ENCODE measurements around the gene GLT6D1.

GLT6D1 gene

DNA sequence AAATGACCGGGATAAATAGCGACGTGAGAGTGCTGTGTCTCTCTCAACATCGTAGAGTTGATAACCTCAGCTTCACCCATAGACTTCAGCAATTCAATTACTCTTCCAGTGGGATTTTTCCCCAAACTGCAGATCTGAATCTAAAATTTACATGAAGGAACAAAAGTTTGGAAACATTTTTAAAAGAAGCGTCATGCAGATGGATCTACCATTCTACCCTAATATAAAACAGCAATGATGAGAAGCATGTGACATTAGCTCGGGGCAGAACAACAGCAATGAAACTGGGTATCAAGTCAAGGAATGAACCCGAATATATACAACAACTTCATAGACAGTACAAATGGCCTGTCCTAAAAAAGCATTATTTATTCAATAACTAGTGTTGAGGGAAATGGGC lies 18.8 kb downstream of the GLT6D1 start:
- DNase-seq = no peak

DNA sequence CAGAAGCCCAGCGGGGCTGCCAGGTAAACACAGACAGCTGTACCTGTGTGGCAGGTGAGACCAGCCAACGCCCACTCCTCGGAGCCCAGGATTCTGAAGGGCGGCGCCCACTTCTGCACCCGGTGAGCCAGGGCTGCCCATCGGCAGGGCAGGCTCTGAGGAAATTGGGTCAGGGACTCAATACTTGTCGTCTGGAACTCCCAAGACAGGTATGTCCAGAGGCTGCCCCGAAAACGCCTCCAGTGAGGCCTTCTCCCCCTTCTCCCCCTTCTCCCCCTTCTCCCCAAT lies 19.8 kb downstream of the GLT6D1 start:
- DNase-seq = no peak

DNA sequence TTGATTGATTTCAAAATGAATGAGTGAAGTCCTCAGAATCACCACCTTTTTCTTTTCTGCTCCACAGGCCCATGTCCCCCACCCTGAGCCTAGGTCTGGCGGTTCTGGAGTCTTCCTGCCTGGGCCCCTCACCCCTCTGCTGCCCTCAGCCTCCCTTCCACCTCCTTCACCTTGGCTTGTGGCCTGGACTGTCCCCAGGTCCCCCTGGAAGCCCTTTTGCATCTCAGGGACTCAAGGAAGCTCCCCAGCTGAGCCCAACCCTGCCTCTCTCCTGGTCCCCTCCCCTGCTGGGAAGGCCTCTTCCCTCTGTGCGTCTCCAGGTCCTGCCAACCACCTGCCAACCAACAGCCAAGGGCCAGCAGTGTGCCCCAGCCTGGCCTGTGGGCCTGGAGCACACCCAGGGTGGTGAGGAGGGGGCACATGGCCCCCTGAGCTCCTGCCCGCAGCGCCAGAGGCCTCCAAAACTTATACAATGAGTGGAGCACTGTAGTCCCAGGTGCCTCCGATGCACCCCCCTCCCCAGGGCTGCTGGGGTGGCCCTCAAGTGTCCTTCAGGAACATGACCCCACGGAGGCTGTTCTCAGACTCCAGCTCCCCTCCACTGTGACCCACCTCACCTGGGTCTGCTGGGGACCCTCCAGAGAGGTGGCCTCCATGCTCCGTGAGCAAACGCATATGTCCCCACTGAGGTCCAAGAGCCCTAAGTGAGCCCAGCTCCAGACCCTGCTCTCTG lies 20.3 kb downstream of the GLT6D1 start:
- no peak for DNase-seq

DNA sequence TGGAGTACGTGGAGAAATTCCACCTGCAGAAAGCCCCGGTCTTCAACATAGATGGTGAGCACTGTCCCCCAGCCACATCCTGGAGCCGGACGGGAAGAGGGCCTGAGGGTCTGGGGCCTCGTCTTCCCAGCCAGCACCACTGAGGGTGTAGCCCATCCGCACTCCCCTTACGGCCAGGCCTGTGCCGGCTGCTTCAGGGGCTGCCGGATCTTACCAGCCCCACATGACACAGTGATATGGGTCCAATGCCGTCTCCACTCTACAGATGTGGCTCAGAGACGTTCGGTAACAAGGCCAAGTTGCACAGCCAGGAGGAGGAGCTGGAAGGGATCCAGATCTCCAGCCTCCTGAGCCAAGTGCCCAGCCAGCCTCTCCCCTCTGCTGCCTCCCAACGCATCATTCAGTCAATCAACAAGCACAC lies 21.3 kb downstream of the GLT6D1 start:
- no peak for DNase-seq

DNA sequence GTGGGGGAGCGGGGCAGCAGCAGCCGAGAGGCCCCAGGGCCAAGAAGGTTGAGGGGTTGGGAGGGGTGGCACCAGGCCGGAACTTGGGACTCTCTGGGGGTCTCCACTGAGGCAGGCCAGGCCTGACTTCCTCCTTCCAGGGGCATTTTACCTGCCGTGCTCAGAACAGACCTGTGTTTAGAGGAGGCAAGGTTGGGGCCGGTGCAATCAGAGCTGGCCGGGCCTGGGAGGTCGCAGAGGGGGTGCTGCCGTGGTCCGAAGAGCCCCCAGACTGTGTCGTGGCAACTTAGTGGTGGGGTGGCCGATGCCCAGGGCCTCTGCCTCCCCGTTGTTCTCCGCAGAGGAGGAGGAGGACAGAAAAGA lies 21.8 kb downstream of the GLT6D1 start:
- no peak for DNase-seq

DNA sequence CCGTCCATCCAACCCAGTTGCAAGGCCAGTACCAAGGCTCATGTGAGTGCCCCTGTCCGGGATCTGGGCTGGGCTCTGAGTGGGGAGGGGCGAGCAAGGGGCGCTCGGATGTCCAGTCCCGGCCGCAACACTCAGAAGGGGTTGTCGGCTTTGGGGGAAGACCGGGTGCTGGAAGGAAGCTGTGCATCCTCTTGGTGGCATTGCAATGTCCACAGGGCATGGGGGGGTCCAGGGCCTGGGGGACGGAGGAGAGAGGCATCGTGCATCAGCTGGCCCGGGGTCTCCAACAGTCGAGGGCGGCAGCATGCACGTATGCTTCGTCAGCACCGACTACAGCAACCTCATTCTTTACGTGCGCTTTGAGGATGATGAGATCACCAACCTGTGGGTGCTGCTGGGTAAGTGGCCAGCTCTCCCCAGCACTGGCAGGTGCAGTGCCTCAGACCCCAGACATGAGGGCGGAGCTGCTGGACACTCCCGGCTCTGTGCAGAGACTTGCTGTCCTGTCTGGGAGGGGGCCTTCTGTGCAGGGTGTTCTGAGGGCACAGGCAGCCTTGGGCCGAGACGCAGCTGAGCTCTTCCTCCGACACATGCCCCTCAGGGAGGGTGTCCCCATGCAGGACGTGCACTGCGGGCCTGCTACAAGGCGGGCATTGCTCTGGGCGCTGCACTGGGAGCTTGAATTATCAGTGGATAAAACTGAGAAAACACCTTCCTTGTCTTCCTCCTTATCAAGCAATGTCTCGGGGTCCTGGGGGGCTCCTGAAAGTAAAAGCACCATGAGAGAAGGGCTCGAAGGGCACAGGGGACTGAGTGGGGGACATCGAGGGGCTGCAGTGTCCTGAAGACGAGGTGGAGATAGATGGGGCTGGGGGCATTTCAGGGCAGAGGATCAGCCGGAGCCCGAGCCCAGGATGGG lies 22.5 kb downstream of the GLT6D1 start:
- no peak for DNase-seq

DNA sequence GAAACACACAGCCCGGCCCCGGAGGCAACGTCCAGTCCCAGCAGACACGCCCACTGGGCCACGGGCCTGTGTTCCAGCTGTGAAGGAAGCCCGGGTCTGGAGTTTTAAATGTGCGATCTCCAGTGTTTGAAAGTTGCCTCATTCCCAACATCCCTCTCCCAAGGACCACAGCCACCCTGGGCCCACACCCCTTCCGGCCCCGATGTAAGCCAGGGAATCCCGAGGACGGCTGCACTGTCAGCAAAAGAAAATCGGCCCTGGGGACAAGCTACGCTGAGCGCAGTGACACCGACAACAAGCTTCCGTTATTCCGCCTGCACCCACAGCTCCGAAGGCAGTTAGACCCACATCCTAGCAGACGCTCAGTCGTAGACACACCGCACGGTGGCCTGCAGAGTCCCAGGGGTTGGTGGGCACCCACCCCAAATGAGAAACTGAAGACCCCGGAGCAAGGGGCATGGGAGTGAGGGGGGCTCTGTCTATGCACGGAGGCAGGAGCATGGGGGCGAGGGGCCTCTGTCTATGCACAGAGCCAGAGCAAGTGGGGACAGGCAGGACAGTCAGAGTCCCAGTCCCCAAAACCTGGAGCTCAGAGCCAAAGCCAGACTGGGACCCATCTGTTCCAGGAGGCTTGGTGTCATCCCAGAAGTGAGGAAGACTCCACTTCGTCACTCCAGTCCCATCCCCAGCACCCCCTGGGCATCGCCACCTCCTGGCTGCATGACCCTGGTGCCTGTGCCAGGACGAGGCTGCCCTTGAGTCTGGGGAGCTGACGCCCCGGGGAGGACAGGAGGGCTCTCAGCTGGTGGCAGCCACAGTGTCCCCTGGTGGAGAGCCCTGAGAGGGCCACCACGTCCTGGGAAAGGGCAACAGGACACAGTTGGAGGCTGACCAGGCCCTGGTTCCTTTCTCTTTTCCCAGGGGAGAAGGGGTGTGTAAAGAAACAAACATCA lies 23.4 kb downstream of the GLT6D1 start:
- no peak for DNase-seq

DNA sequence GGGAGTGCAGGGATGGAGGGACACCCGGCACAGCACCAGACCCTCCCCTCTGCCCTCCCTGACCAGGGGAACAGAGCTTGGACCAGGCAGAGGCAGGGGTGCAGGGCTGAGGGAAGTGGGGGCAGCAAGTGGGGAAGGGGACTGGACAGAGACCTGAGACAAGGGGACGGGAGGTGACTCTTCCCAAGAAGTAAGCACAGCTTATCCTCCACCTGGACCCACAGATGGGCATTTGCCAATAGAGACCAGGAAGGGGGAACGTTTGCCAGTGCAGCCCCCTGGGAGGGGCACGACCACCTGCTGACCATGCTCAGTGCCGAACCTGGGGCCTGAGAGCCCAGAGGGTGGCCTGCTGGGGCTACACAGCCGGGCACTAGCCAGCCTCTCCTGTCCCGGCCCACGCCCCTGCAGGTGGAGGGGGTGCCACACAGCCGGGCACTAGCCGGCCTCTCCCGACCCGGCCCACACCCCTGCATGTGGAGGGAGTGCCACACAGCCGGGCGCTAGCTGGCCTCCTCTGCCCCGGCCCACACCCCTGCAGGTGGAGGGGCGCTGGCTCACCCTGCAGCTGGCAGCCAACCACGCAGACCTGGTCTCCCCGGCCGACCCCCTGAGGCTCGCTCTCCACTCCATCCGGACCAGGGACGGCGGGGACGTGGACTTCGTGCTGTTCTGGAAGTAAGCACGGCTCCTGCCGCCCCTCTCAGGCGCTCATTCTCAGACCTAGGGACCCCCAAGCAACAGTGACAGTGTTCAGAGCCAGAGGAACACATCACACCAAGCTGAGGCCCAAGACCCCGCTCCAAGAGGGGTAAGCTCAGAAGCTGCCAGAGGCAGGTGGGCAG lies 24.3 kb downstream of the GLT6D1 start:
- no peak for DNase-seq

DNA sequence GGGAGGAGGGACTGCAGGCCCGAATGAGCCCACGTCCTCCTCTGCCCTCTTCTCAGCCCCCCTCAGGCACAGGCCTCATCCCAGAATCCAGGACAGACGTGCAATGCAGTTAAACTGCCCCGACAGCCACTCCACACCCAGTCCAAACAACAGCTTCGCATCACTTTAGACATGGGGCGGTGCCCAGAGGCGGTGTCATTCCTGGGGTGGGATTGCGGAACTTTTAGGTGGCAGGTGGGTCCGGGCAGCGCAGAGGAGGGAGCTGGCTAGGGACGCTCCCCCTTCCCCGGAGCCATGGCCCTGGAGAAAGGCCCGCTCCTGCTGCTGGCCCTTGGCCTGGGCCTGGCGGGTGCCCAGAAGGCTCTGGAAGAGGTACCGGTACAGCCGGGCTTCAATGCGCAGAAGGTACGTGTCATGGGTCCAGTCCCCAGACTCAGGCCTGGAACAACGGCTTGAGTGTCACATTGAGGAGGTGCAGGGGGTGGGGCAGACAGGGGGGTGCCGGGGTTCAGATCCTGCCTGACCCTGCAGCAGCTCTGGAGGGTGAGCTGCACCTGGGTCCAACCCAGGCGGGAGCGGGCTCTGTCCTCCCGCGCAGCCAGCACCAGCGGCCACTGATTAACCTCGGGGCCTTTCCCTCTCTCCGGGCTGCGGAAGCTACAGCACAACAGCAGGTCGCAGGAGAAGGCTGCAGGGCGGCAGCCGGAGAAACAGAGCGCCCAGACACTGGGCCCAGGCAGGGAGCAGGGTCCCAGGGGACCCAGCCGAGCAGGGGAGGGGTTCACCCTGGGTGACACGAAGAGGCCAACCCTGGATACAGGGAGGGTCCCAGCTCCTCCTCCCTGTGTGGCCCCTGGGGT lies 25.2 kb downstream of the GLT6D1 start:
- no peak for DNase-seq

DNA sequence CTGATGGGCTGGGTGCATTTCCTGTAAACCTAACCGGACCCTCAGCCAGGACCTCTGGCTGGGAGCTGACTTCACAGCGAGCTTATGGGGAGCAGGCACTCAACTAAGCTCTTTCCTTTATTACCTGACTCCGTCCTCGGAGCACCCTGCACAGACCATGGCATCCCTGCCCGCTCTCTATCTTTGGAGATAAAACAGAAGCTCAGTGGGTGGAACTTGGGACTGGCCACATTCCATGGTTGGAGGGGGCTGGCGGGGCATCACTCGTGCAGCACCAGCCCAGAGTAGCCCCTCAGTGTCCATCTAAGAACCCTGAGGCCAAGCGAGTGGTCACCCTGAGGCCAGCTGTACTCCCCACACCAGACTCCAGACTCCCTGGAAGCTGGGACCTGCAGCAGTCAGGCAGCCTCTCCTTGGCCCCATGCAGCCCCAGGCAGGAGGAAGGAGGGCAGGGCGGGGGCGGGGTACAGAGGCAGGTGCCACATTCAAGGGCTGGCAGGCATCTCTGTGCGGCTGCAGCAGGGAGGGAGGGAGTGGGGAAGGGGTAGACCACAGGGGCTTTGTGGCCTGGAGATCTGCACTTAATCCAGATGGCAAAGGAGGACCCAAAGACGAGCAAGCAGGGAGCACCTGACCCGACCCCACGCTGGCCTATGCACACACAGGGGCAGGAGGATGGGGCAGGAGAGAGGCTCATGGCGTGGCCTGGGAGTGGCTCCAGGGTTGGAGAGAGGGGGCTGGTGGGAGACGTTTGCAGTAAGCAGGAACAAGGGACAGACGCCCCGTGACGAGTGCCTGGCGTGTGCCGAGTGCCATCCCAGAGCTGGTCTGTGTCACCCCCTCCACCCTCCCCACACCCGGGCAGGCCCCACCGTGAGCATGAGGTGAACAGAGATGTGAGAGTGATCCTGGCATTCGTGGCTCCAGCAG lies 26.1 kb downstream of the GLT6D1 start:
- no peak for DNase-seq

DNA sequence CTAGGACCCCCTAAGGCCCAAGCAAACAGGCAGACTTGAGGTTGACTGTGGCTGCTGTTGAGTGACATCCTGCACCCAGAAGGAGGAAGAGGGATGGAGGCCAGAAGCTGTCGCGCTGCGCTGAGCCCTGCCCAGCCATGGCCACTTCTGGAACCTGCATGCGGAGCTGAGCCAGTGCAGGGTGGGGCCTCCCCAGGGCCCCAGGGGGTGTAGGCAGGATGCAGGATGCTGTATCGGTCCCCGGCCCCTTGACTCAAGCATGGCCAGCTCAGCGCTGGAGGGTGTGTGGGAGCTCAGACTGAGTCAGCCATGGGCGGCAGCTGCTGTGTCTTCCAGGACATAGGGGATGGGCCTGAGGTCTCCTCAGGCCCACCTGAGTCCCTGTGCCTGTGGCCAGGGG lies 26.9 kb downstream of the GLT6D1 start:
- no peak for DNase-seq

DNA sequence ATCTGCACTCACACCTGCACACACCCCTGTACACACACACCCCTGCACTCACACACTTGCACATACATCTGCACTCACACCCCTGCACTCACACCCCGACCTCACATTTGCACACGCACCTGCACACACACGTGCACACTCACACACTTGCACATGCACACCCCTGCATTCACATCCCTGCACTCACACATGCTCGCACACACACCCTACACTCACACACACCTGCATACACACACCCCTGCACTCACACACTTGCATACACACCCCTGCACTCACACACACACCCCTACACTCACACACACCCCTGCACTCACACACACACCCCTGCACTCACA lies 27.5 kb downstream of the GLT6D1 start:
- no peak for DNase-seq

DNA sequence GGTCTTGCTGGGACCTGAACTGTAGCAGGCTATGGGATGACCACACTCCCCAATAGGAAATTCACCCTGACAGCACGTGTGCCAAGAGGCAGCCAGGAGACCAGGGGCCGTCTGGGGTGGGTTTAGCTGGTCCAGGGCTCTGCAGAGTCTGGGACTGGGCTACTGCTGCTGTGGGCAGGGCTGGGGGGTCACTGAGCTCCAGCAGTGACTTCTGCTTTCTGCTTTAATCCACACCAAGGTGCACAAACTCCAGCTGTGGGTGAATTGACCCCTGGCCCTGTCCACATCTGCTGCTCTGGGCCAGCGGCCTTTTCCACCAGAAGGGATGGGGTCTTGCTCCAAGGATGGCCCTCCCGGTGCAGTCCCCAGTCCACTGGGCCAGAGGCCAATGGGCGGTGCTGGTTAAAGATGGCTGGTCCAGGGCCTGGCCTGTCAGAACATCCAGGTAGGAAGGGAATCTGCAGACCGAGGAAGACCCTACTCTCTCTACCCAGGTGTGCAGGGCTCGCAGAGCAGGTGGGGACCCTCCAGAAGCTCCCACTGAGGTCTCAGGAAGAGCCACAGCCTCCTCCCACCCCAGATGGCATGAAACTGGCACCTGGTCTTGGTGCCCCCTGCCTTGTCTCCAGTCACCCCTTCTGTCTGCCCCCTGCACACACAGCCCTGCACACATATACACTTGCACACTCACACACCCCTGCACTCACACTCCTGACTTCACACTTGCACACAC lies 28.0 kb downstream of the GLT6D1 start:
- no peak for DNase-seq

DNA sequence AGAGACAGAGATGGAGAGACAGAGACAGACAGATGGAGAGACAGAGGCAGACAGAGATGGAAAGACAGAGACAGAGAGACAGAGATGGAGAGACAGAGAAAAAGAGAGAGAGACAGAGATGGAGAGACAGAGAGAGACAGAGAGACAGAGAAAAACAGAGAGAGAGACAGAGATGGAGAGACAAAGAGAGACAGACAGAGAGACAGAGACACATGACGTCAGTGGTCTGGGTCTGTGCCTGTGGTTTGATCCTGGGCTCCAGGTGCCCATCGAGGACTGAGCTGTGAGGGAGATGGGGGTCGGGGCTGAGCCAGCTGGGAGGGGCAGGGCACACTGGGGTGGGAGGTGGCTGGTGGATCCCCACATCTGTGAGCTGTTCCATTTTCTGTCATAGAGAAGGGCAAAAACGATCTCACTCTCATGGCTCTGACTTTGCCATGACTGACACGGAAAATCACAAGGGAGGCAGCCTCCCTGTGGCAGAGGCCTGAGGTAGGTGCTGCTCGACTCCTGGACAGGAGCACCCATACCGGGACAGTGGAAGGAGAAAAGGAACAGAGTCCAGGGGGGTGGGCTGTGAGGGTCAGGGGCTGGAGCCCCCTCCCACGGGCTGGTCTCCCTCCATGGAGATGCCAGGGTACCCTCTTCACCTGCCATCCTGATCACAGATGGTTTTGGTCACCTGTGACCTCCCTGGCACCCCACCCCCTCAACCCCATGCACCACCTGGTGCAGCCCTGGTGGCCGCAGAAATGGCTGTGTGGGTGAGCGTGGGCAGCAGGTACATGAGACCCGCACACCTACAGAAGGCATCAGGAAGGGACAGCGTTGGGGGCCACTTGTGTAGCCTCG lies 28.8 kb downstream of the GLT6D1 start:
- DNase-seq = no peak

DNA sequence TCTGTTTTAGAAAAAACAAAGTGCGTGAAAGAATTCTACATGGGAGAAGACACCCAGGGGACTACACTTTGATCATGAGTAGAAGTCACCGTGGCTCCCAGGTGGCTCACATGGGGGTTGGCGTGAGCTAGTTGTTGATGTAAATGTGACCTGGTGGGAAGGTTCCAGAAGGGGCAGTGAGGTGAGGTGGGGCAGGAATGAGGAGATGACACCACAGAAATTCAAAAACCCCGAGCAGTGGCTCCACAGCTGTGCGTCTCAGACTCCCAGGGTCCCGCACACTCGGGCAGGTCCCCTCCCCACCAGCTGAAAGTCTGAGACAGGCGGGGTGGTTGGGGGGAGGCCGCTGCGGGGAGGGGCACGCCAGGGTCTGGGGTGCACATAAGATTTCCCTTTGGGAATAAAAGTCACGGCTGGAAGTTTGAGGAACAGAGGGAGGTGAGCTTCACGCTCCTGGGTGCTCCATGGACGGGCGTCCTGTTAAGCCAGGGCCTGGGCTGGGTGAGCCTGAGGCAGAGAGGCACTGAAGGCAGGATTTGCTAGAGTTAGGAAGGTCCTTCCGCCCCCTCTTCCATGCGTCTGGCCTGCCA lies 29.9 kb downstream of the GLT6D1 start:
- no peak for DNase-seq

DNA sequence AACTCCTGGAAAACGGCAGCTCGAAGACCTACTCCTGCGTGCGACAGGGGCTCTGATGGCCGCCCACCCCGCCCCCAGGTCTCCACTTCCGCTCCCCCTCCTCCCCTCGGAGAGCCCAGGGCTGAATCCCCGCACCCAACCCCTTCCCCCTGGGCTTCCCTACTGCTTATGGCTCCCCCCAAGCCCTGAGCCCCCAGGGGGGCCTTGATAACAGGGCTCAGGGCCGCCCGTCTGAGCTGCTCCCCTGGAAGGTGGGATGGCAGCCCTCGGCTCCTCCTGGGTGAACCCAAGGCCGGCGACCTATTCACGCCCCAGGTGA lies 30.4 kb downstream of the GLT6D1 start:
- DNase-seq = no peak

DNA sequence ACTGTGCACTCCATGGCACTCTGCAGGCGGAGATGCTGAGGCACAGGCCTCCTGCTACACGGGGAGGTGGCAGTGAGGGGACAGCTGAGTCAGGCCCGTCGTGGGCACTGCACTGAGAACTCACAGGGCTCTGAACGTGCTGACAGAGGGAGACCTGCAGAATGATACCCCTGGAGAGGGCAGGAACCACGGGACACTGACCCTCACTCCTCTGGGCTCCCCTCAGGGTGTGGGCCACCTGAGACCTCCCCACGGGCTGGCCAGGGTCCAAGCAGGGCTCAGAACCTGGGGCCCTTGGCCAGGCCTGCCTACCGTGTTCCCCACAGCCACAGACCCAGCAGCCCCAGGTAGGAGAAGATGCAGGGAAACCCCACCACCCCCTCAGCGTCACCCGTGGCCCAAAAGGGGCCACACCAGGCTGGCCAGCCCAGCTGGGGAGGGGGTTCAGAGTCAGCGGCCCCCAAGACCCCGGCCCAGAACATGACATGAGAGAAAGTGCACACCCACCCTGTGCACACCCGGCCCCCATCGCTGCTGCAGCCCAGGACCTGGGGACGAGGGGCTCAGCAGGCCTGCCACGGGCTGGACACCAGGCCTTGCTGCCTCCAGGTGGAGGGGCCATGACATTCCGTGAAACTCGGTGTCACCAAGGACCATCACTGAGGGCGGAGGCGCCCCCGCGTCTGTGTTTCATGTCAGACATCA lies 30.9 kb downstream of the GLT6D1 start:
- DNase-seq = no peak

Measured in left hindlimb (tissue), 1 donor.